IMR-90 (cell line): ENCODE measurements around the gene PGPEP1. TPM values are rescaled to one million over a fixed set of nuclear protein-coding genes. Genes with fewer than 3 reads are reported as not detected.
A peak's percentile ranks its signal among the peaks of the same experiment; 100 is the strongest.

ENCODE experiments used
- ATAC-seq: fragments of 200-7000 bp; cut with Tn5 transposase; 2 replicates; pipeline ENCODE4 v1.9.1; 2020; ENCODE audit warnings: low read depth, mild to moderate bottlenecking, moderate library complexity
- BruUV-seq: library from RNA; stranded (reverse); fragments of 400-500 nt; replicated peaks from 2 replicates; lab custom pipeline; 2021; lab: Mats Ljungman, UMichigan
- CTCF ChIA-PET: fragments of 300-600 bp; formaldehyde crosslinking; extraction: SDS; loops from one replicate; lab custom pipeline; 2021; ENCODE audit warnings: antibody characterized with exemption; lab: Yijun Ruan, JAX
- POLR2A ChIA-PET: fragments of 300-600 bp; sonication (Branson Sonifier 250); formaldehyde crosslinking; loops from one replicate; lab custom pipeline; 2022; ENCODE audit warnings: antibody characterized with exemption; ENCODE audit not compliant: unreplicated experiment; lab: Charles Lee
- DNase-seq: peaks from one replicate; pipeline ENCODE4 v3.0.0; 2013
- H2AFZ ChIP-seq: replicated peaks from 2 replicates; pipeline ENCODE3; 2013; ENCODE audit warnings: low read length, mild to moderate bottlenecking; ENCODE audit not compliant: poor library complexity
- H2AK5ac ChIP-seq: 2 replicates; pipeline ENCODE4 v1.6.1; 2013; ENCODE audit warnings: low read depth, low read length, inconsistent platforms
- H2AK9ac ChIP-seq: replicated peaks from 2 replicates; pipeline ENCODE3; 2013; ENCODE audit warnings: mild to moderate bottlenecking, low read depth, low read length, moderate library complexity; ENCODE audit not compliant: poor library complexity
- H2BK120ac ChIP-seq: 2 replicates; pipeline ENCODE4 v1.6.1; 2013; ENCODE audit warnings: low read depth, low read length, inconsistent platforms
- H2BK15ac ChIP-seq: 3 replicates; pipeline ENCODE4 v1.6.1; 2013; ENCODE audit warnings: low read depth, low read length, inconsistent platforms
- H2BK20ac ChIP-seq: 2 replicates; pipeline ENCODE4 v1.6.1; 2013; ENCODE audit warnings: low read depth, mild to moderate bottlenecking, inconsistent platforms, low read length, moderate library complexity
- H2BK5ac ChIP-seq: 2 replicates; pipeline ENCODE4 v1.6.1; 2013; ENCODE audit warnings: mild to moderate bottlenecking, low read depth, low read length, inconsistent platforms; ENCODE audit not compliant: poor library complexity, severe bottlenecking
- H3K14ac ChIP-seq: replicated peaks from 2 replicates; pipeline ENCODE4 v1.6.1; 2013; ENCODE audit warnings: low read depth, low read length, inconsistent platforms
- H3K18ac ChIP-seq: 2 replicates; pipeline ENCODE4 v1.6.1; 2013; ENCODE audit warnings: low read depth, low read length, control low read depth
- H3K23ac ChIP-seq: 2 replicates; pipeline ENCODE4 v1.6.1; 2013; ENCODE audit warnings: low read depth, low read length, inconsistent platforms
- H3K27ac ChIP-seq: 2 replicates; pipeline ENCODE4 v1.5.1; 2013; ENCODE audit warnings: mild to moderate bottlenecking, control low read depth, low read length; ENCODE audit not compliant: insufficient read depth
- H3K27me3 ChIP-seq: 2 replicates; pipeline ENCODE4 v1.6.1; 2013; ENCODE audit warnings: low read length; ENCODE audit not compliant: control insufficient read depth, insufficient read depth
- H3K36me3 ChIP-seq: 2 replicates; pipeline ENCODE4 v1.6.1; 2013; ENCODE audit warnings: low read length, mixed read lengths; ENCODE audit not compliant: control insufficient read depth, insufficient read depth
- H3K4ac ChIP-seq: 2 replicates; pipeline ENCODE4 v1.6.1; 2013; ENCODE audit warnings: low read depth, low read length, inconsistent platforms
- H3K4me1 ChIP-seq: 2 replicates; pipeline ENCODE4 v1.6.1; 2013; ENCODE audit warnings: low read length, mixed read lengths; ENCODE audit not compliant: control insufficient read depth, insufficient read depth
- H3K4me2 ChIP-seq: 2 replicates; pipeline ENCODE4 v1.6.1; 2013; ENCODE audit warnings: low read depth, mild to moderate bottlenecking, control low read depth, low read length, moderate library complexity
- H3K4me3 ChIP-seq: 2 replicates; pipeline ENCODE4 v1.5.1; 2013; ENCODE audit warnings: low read depth, mild to moderate bottlenecking, control low read depth, low read length, moderate library complexity; ENCODE audit not compliant: insufficient read depth
- H3K56ac ChIP-seq: 2 replicates; pipeline ENCODE4 v1.6.1; 2013; ENCODE audit warnings: low read length, inconsistent platforms; ENCODE audit not compliant: insufficient read depth; ENCODE audit errors: extremely low read depth
- H3K79me1 ChIP-seq, 2 experiments: 2 replicates each; pipeline ENCODE4 v1.6.1; 2013; ENCODE audit warnings: low read length in 2 of 2, inconsistent platforms in 1 of 2, low read depth in 1 of 2
- H3K9ac ChIP-seq: 2 replicates; pipeline ENCODE4 v1.6.1; 2013; ENCODE audit warnings: low read depth, low read length, control low read depth
- H3K9me1 ChIP-seq: 2 replicates; pipeline ENCODE4 v1.6.1; 2013; ENCODE audit warnings: low read length, inconsistent platforms; ENCODE audit not compliant: insufficient read depth
- H3K9me3 ChIP-seq: 2 replicates; pipeline ENCODE4 v1.6.1; 2013; ENCODE audit warnings: low read length; ENCODE audit not compliant: control insufficient read depth, insufficient read depth
- H4K20me1 ChIP-seq: 2 replicates; pipeline ENCODE4 v1.6.1; 2013; ENCODE audit warnings: low read length, inconsistent platforms; ENCODE audit not compliant: insufficient read depth
- H4K5ac ChIP-seq: 2 replicates; pipeline ENCODE4 v1.6.1; 2013; ENCODE audit warnings: mild to moderate bottlenecking, low read depth, low read length, control low read depth
- H4K8ac ChIP-seq, 2 experiments: 2 replicates each; pipeline ENCODE4 v1.6.1; 2013; ENCODE audit warnings: low read depth in 2 of 2, low read length in 2 of 2, control low read depth in 1 of 2, inconsistent platforms in 1 of 2
- H4K91ac ChIP-seq: 2 replicates; pipeline ENCODE4 v1.6.1; 2013; ENCODE audit warnings: low read depth, low read length, inconsistent platforms; ENCODE audit not compliant: insufficient read depth
- BHLHE40 ChIP-seq: fragments of 150-350 bp; IDR thresholded peaks from 2 replicates; pipeline ENCODE4 v1.6.1; 2016; ENCODE audit warnings: mild to moderate bottlenecking, low read depth, low read length
- CEBPB ChIP-seq: IDR thresholded peaks from 2 replicates; pipeline ENCODE4 v1.6.1; 2012; ENCODE audit warnings: low read depth, low read length, improper control_type of control experiment
- FOS ChIP-seq: fragments of 150-350 bp; IDR thresholded peaks from 2 replicates; pipeline ENCODE4 v1.6.1; 2016; ENCODE audit warnings: low read depth, low read length
- RCOR1 ChIP-seq: IDR thresholded peaks from 2 replicates; pipeline ENCODE4 v1.6.1; 2012; ENCODE audit warnings: mild to moderate bottlenecking, low read length, improper control_type of control experiment; ENCODE audit not compliant: insufficient replicate concordance
- SMC3 ChIP-seq: fragments of 150-350 bp; IDR thresholded peaks from 2 replicates; pipeline ENCODE4 v1.6.1; 2016; ENCODE audit warnings: low read depth, mild to moderate bottlenecking, antibody characterized with exemption, low read length, moderate library complexity
- WGBS, 2 experiments: methylation state at CpG; one replicate each; pipeline versions ENCODE4 v1.1.5 to v1.1.7; 2013; ENCODE audit warnings: missing lambda C conversion rate in 2 of 2; ENCODE audit not compliant: insufficient read length in 1 of 2; ENCODE audit errors: extremely low coverage in 2 of 2; 5-methylcytosine and 5-hydroxymethylcytosine counted together
- dilution Hi-C: fragments of 300-500 bp; cut with HindIII; formaldehyde crosslinking; loops from one replicate; pipeline ENCODE4 v1.14.3; 2018; ENCODE audit warnings: low sequenced_read_pairs; ENCODE audit not compliant: unreplicated experiment
- in situ Hi-C: fragments of 300-500 bp; cut with MboI; formaldehyde crosslinking; loops from 3 replicates; pipeline ENCODE4 v1.14.3; 2019; ENCODE audit warnings: low sequenced_read_pairs, inconsistent platforms, mixed read lengths
- intact Hi-C: fragments of 100-400 bp; cut with micrococcal nuclease; formaldehyde crosslinking; loops from 2 replicates; pipeline ENCODE4 v1.10.0; 2022
- polyA plus RNA-seq, 3 experiments: library from polyadenylated mRNA; depleted of rRNA; stranded (reverse); fragments of >200 nt; gene quantifications; 2 replicates each; pipeline ENCODE4 v1.2.3, GENCODE V29; 2012; ENCODE audit warnings: low replicate concordance in 1 of 3
- total RNA-seq: library from RNA; depleted of rRNA; stranded (reverse); fragments of >200 nt; gene quantifications from 2 replicates; pipeline ENCODE4 v1.2.3, GENCODE V29; 2012
- TF ChIP-seq, protein P1 (sequence below): fragments of 150-350 bp; IDR thresholded peaks from 2 replicates; pipeline ENCODE4 v1.6.1; 2016; ENCODE audit warnings: low read depth, mild to moderate bottlenecking, low read length, moderate library complexity, borderline replicate concordance

Gene PGPEP1
- total and polyA plus RNA-seq, 2 of the 4 experiments (the other 2 are of a cell fraction): 11.8 to 14.3 TPM

DNA sequence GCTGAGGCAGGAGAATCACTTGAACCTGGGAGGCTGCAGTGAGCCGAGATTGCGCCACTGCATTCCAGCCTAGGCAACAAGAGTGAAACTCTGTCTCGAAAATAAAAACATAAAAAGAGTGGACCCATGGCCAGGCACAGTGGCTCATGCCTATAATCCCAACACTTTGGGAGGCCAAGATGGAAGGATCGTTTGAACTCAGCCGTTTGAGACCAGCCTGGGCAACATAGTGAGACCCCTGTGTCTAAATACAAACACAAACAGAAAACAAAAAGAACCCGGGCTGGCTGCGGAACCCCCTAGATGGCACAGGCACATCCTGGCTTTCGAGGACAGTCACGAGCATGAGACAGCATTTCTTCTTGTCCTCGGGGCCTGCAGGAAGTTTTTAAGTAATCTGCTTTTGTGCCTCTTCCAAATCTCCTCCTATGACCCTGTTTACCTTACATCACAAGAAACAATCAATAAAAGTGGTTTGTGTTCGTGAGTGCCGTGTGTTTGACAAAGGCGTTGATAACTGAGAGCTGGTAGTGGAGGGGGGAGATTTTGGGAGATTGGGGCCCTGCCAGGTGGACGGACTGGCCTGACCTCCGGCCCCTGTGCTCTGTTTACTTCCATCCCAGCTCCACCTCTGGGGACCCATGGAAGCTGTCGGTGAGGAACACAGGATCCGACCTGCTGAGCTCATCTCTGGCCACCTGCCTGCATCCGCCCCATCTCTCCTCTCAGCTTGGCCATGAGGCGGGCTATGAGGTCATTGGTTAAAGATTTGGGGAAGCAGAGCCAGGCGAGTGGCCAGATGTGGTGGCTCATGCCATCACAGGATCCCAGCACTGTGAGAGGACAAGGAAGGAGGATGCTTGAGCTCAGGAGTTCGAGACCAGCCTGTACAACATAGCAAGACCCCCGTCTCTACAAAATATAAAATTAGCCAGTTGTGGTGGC, 39.7 kb downstream of the PGPEP1 start:
- Histone ChIP-seq H2AFZ (peak overlapping the region; percentile 78), H3K9ac (no peak overlapping the region; the same call in 1 of the 2 replicates), H3K27ac (peak overlapping the region; percentile 83), H3K9me1 (peaks cover 5% of the 10 kb centered on the region; the same call in 1 of the 2 replicates), H3K23ac (no peak overlapping the region), H3K4me1 (peaks cover 18% of the 10 kb centered on the region), H2AK9ac (peak overlapping the region; percentile 92), H3K4me3 (no peak overlapping the region), H2BK20ac (peak overlapping the region; percentile 79), H3K14ac (peak overlapping the region; percentile 69), H3K4me2 (no peak overlapping the region), H3K27me3 (no peaks in the 10 kb centered on the region), H3K18ac (peak overlapping the region; percentile 83; the same call in 1 of the 2 replicates), H3K36me3 (no peaks in the 10 kb centered on the region), H4K8ac (peak overlapping the region; percentile 43 to 66), H2BK120ac (peak overlapping the region; percentile 91), H3K9me3 (no peaks in the 10 kb centered on the region), H4K5ac (peak overlapping the region; percentile 56), H3K56ac (0 out of 2 replicates have a peak overlapping the region, but pooled peaks have one; percentile 19), H3K79me1 (0 out of 4 replicates have a peak, but pooled peaks cover 0 to 3% of the 10 kb centered on the region in 2 experiments), H3K4ac (peak overlapping the region; percentile 71), H4K91ac (peak overlapping the region; percentile 53), H2BK5ac (peak overlapping the region; percentile 40), H2AK5ac (peak overlapping the region; percentile 88), H2BK15ac (peak overlapping the region; percentile 33; the same call in 1 of the 3 replicates), H4K20me1 (no peaks in the 10 kb centered on the region)
- WGBS, 2 experiments: 100% methylated on average over 2 of the region's 22 CpGs; no CpG with 5 or more reads in 1 of the 2 experiments
- ATAC-seq (peak; percentile 76), DNase-seq (peak; percentile 96)
- in situ Hi-C loops (no loop called here), dilution Hi-C loops (no loop called here), intact Hi-C loops (no loop called here)
- CTCF ChIA-PET: interaction anchor here (0.7 to 1.0 kb wide), 5 partner anchors 8 to 100 kb away, joined by 3 read pairs; no protein-coding TSS in a partner anchor
- no TSS peak for BruUV-seq
- peak; percentile 77 for TF ChIP-seq RCOR1
- TF ChIP-seq, protein P1, sequence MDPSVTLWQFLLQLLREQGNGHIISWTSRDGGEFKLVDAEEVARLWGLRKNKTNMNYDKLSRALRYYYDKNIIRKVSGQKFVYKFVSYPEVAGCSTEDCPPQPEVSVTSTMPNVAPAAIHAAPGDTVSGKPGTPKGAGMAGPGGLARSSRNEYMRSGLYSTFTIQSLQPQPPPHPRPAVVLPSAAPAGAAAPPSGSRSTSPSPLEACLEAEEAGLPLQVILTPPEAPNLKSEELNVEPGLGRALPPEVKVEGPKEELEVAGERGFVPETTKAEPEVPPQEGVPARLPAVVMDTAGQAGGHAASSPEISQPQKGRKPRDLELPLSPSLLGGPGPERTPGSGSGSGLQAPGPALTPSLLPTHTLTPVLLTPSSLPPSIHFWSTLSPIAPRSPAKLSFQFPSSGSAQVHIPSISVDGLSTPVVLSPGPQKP: no peak
- no peak for TF ChIP-seq SMC3
- TF ChIP-seq BHLHE40: no peak
- no peak for TF ChIP-seq FOS
- no peak for TF ChIP-seq CEBPB
- POLR2A ChIA-PET: no interaction called here
